H4 (cell line): ENCODE results near the gene ASTL. TPM values are rescaled to one million over a fixed set of nuclear protein-coding genes. Genes with fewer than 3 reads are reported as not detected.

Experiments
- DNase-seq: peaks from one replicate; pipeline ENCODE4 v3.0.0-alpha.2; 2015; ENCODE audit warnings: low spot score
- total RNA-seq: library from RNA; depleted of rRNA; stranded (reverse); fragments of >200 nt; shearing (Covaris generic); gene quantifications from 2 replicates; pipeline ENCODE4 v1.2.3, GENCODE V29; 2014; rRNA removed

ASTL gene
- total RNA-seq, 1 experiment from 2014 or later = not detected

GRCh38 chr2:96083989-96084857 lies 54.1 kb downstream of the ASTL start:
- no peak for DNase-seq

GRCh38 chr2:96083064-96083939 lies 55.0 kb downstream of the ASTL start:
- no peak for DNase-seq

GRCh38 chr2:96082211-96083063 lies 55.9 kb downstream of the ASTL start:
- no peak for DNase-seq

- no peak for DNase-seq
Observed at GRCh38 chr2:96081042-96081441, 57.3 kb downstream of the ASTL start.

GRCh38 chr2:96075199-96075771 lies 63.0 kb downstream of the ASTL start:
- no peak for DNase-seq

GRCh38 chr2:96074156-96074555 lies 64.1 kb downstream of the ASTL start:
- DNase-seq = no peak

- no peak for DNase-seq
Observed at GRCh38 chr2:96073170-96073775, 65.0 kb downstream of the ASTL start.

Other genes starting within 250 kb of the ASTL start
- 1.4 and 2.5 TPM in 2 replicates for gene ANKRD36C, start 146.7 kb downstream of the ASTL start, total RNA-seq
- not detected in 2 replicates for gene GPAT2, start 103.6 kb downstream of the ASTL start, total RNA-seq
- gene ADRA2B, start 21.9 kb downstream of the ASTL start, total RNA-seq = 0.10 TPM in 1 of 2 replicates, not detected in the other
- gene DUSP2, start 6.9 kb upstream of the ASTL start, total RNA-seq = 16.4 and 17.7 TPM in 2 replicates
- gene STARD7, start 70.3 kb upstream of the ASTL start, total RNA-seq = 169 and 170 TPM in 2 replicates
- gene TMEM127, start 127.5 kb upstream of the ASTL start, total RNA-seq = 15.5 and 20.9 TPM in 2 replicates
- gene CIAO1, start 127.7 kb upstream of the ASTL start, total RNA-seq = 79.3 and 96.1 TPM in 2 replicates
- 28.9 and 30.2 TPM in 2 replicates for gene SNRNP200, start 167.0 kb upstream of the ASTL start, total RNA-seq
- not detected in 2 replicates for gene ITPRIPL1, start 186.8 kb upstream of the ASTL start, total RNA-seq
- gene NCAPH, start 197.3 kb upstream of the ASTL start, total RNA-seq = 38.9 and 52.8 TPM in 2 replicates